Stimulated activated CD4-positive, alpha-beta T cell treated with anti-CD3 and anti-CD28 coated beads, Interleukin-12 subunit alpha, Interleukin-12 subunit beta, amount 100 ng/mL, for 4 hours (primary cell): ENCODE measurements around the gene HS3ST4.

Source experiments
- DNase-seq: peaks from one replicate; pipeline ENCODE4 v3.0.0-alpha.2; 2020

HS3ST4 gene

GRCh38 chr16:26120729-26121128 lies 429.0 kb downstream of the HS3ST4 start:
- DNase-seq: no peak

- no peak for DNase-seq
Measured at GRCh38 chr16:26128296-26128695, 436.5 kb downstream of the HS3ST4 start.

GRCh38 chr16:26129997-26130396 lies 438.2 kb downstream of the HS3ST4 start:
- no peak for DNase-seq

- DNase-seq: no peak
Measured at GRCh38 chr16:26133416-26134093, 441.8 kb downstream of the HS3ST4 start.

GRCh38 chr16:26134588-26134987 lies 442.8 kb downstream of the HS3ST4 start:
- DNase-seq: no peak

- DNase-seq: no peak
Measured at GRCh38 chr16:26137956-26138355, 446.2 kb downstream of the HS3ST4 start.

- no peak for DNase-seq
Measured at GRCh38 chr16:26139091-26139490, 447.3 kb downstream of the HS3ST4 start.

GRCh38 chr16:26139884-26140283 lies 448.1 kb downstream of the HS3ST4 start:
- no peak for DNase-seq

GRCh38 chr16:26149364-26150190 lies 457.8 kb downstream of the HS3ST4 start:
- no peak for DNase-seq

- DNase-seq: no peak
Measured at GRCh38 chr16:26155221-26155620, 463.5 kb downstream of the HS3ST4 start.

- no peak for DNase-seq
Measured at GRCh38 chr16:26157319-26157718, 465.6 kb downstream of the HS3ST4 start.

- no peak for DNase-seq
Measured at GRCh38 chr16:26158142-26158759, 466.5 kb downstream of the HS3ST4 start.

- DNase-seq: no peak
Measured at GRCh38 chr16:26161461-26162180, 469.9 kb downstream of the HS3ST4 start.

GRCh38 chr16:26169473-26169872 lies 477.7 kb downstream of the HS3ST4 start:
- no peak for DNase-seq

GRCh38 chr16:26175944-26176343 lies 484.2 kb downstream of the HS3ST4 start:
- no peak for DNase-seq

GRCh38 chr16:26177438-26177837 lies 485.7 kb downstream of the HS3ST4 start:
- no peak for DNase-seq

GRCh38 chr16:26178298-26178697 lies 486.5 kb downstream of the HS3ST4 start:
- no peak for DNase-seq

- DNase-seq: no peak
Measured at GRCh38 chr16:26186091-26186615, 494.4 kb downstream of the HS3ST4 start.
